Fibroblast of villous mesenchyme (primary cell): Measurements from ENCODE around the gene PCK1. TPM values are rescaled to one million over a fixed set of nuclear protein-coding genes. Genes with fewer than 3 reads are reported as not detected.

ENCODE experiments used
- DNase-seq: peaks from one replicate; pipeline ENCODE4 v3.0.0-alpha.2; 2010; ENCODE audit warnings: low read depth
- H3K4me3 ChIP-seq: 2 replicates; pipeline ENCODE4 v1.5.1; 2011; ENCODE audit warnings: low read depth, mild to moderate bottlenecking, low read length
- total RNA-seq: library from RNA; depleted of rRNA; stranded (reverse); fragments of >200 nt; gene quantifications from 2 replicates; pipeline ENCODE4 v1.2.3, GENCODE V29; 2012
- TF ChIP-seq, protein P1 (sequence below): IDR thresholded peaks from 2 replicates; pipeline ENCODE4 v1.5.1; 2012; ENCODE audit warnings: low read depth, mild to moderate bottlenecking, low read length; ENCODE audit not compliant: insufficient read depth

The PCK1 gene
- total RNA-seq, 1 donor, result not detected

DNA sequence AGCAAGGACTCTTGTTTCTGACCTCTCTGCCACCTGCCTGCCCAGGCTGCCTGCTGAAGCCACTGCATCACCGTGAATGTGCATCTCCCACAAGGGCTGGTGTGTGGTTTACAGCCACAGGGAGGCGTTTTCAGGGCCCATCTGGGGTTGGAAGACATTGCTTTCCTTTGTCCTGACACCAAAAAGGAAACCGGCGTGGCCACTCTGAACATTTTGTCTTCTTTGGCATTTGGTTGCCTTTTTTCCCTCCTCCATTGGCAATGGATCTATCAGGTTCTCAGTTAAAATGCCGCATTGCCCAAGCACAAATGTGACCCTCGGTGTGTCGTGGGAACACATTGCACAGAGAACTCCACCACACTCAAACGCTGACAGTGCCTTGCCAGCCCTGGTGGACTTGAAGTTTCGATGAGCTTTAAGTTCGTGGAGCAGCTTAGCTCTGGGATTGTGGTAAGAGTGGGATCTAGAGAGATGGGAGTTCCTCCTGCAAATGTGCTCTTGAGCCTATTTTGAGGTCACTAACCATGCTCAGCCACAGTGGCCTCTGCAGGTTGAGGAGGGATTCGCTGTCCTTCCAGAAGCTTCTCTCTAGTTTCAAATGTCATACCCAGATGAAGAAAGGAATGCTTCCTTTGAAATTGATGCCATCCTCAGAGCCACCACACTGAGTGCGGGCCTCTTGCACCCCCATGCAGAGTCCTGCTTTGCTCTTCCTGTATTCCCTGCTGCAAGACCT is 14.8 kb upstream of the PCK1 start:
- TF ChIP-seq, protein P1, sequence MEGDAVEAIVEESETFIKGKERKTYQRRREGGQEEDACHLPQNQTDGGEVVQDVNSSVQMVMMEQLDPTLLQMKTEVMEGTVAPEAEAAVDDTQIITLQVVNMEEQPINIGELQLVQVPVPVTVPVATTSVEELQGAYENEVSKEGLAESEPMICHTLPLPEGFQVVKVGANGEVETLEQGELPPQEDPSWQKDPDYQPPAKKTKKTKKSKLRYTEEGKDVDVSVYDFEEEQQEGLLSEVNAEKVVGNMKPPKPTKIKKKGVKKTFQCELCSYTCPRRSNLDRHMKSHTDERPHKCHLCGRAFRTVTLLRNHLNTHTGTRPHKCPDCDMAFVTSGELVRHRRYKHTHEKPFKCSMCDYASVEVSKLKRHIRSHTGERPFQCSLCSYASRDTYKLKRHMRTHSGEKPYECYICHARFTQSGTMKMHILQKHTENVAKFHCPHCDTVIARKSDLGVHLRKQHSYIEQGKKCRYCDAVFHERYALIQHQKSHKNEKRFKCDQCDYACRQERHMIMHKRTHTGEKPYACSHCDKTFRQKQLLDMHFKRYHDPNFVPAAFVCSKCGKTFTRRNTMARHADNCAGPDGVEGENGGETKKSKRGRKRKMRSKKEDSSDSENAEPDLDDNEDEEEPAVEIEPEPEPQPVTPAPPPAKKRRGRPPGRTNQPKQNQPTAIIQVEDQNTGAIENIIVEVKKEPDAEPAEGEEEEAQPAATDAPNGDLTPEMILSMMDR, result no peak
- DNase-seq, result no peak
- H3K4me3 ChIP-seq, result no peak overlapping the region

- no peak overlapping the region for H3K4me3 ChIP-seq
- TF ChIP-seq, protein P1, result no peak
- DNase-seq, result no peak
These were observed 13.8 kb upstream of the PCK1 start for GRCh38 chr20:57546956-57547649.

- no peak overlapping the region for H3K4me3 ChIP-seq
- TF ChIP-seq, protein P1, result no peak
- no peak for DNase-seq
These were observed 12.5 kb upstream of the PCK1 start for GRCh38 chr20:57548177-57549058.

DNA sequence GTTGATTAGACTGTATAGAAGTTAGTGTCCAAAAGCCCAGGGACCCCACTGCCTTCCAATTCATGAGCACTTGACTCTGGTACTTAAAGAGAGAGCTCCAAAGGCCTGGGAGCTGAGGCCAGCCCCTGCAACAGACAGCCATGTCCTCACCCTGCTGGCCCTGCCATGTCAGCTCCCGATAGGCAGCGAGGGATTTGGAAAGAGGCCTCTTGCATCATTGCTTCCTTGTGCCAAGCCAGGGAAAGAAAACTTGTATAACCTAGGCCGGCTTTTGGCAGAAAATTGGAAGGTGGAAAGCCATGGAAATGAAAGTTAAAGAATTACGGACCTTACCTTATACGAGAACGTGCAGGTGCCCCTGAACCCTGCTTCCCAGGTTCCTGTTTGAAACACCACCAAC is 8.4 kb upstream of the PCK1 start:
- DNase-seq, result no peak
- TF ChIP-seq, protein P1, result no peak
- H3K4me3 ChIP-seq, result no peak overlapping the region

DNA sequence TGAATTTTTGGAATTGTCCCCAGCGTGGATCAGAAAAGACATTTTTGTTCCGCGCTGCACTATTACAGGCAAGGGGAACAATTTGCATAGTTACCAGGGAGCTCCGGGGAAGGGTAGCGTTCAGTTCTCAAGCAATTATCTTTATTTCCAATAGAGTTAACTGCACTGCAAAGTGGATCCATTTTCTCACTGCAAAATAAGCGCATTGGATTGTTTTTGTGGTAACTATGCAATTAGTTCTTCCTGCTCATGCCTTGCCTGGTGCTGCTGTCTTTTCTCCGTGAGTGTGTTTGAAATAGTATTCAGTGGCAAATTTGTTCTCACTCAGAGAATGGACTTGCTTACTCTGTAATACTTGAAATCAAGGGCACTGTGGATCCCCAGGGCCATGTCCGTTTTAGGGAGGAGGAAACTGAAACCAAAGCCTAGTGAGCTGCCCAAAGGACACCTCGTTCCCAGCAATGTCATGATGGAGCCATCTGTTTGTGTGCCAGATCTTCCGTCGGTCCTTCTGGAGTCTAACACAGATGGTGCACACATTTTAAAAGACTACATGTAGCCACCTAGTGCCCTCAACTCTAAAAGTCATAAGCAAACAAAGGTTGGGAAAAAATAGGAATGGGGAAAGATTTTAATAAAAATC is 7.4 kb upstream of the PCK1 start:
- no peak for DNase-seq

More for the DNA sequence above, 7.4 kb upstream of the PCK1 start:
- H3K4me3 ChIP-seq, result no peak overlapping the region
- TF ChIP-seq, protein P1, result no peak
